ENCODE results near the gene DNAJC1. TPM values are rescaled to one million over a fixed set of nuclear protein-coding genes. Genes with fewer than 3 reads are reported as not detected.
A peak's percentile ranks its signal among the peaks of the same experiment; 100 is the strongest.

The DNAJC1 gene
- total and polyA plus RNA-seq, 5 donors from 2014 or later: 12.9 to 27.5 (median 22.7) TPM

GRCh38 chr10:21746118-21746517 is 257.4 kb downstream of the DNAJC1 start:
- H3K27me3 Mint-ChIP-seq: no peaks in the 10 kb centered on the region
- peak overlapping the region; percentile 43 to 84 (median 83) for H3K27ac Mint-ChIP-seq
- ATAC-seq (ENCODE audit: low read depth in 2 of 2): peak; percentile 50 to 72
- Histone ChIP-seq H3K9me3 (ENCODE audit: control insufficient read depth in 2 of 2, low read length in 2 of 2) (no peaks in the 10 kb centered on the region), H3K36me3 (ENCODE audit: control insufficient read depth, insufficient read depth, low read length) (peaks cover 21% of the 10 kb centered on the region), H3K27me3 (ENCODE audit: control insufficient read depth, insufficient read depth, low read length) (no peaks in the 10 kb centered on the region), H3K4me1 (ENCODE audit: control insufficient read depth, insufficient read depth, low read length, poor library complexity, severe bottlenecking) (peaks cover 22% of the 10 kb centered on the region), H3K4me3 (ENCODE audit: low read depth, low read length) (no peak overlapping the region), H3K27ac (ENCODE audit: insufficient read depth, low read length, poor library complexity, severe bottlenecking) (no peak overlapping the region)
- peaks cover 0 to 4% (median 0%) of the 10 kb centered on the region in 7 donors for H3K9me3 Mint-ChIP-seq
- peaks cover 26% of the 10 kb centered on the region for H3K36me3 Mint-ChIP-seq
- DNase-seq: peak in 2 of 3 donors; percentile 6 to 63
- H3K4me3 Mint-ChIP-seq: peak overlapping the region in 2 of 4 donors; percentile 1 to 85
- peaks cover 13 to 40% (median 24%) of the 10 kb centered on the region in 4 donors for H3K4me1 Mint-ChIP-seq

- no peak overlapping the region for H3K4me3 ChIP-seq (ENCODE audit: low read depth, low read length)
- no peak for ATAC-seq (ENCODE audit: low read depth in 2 of 2)
- Mint-ChIP-seq H3K27ac (peak overlapping the region in 1 of 3 donors; percentile 44), H3K36me3 (peaks cover 35% of the 10 kb centered on the region), H3K4me3 (peak overlapping the region in 1 of 4 donors; percentile 19), H3K4me1 (peaks cover 30 to 59% (median 41%) of the 10 kb centered on the region in 4 donors), H3K9me3 (peaks cover 0 to 4% (median 0%) of the 10 kb centered on the region in 7 donors), H3K27me3 (no peaks in the 10 kb centered on the region)
- H3K36me3 ChIP-seq (ENCODE audit: control insufficient read depth, insufficient read depth, low read length): peaks cover 26% of the 10 kb centered on the region
- no peak for DNase-seq
- no peak overlapping the region for H3K27ac ChIP-seq (ENCODE audit: insufficient read depth, low read length, poor library complexity, severe bottlenecking)
- no peaks in the 10 kb centered on the region for H3K27me3 ChIP-seq (ENCODE audit: control insufficient read depth, insufficient read depth, low read length)
- H3K4me1 ChIP-seq (ENCODE audit: control insufficient read depth, insufficient read depth, low read length, poor library complexity, severe bottlenecking): peaks cover 40% of the 10 kb centered on the region
- H3K9me3 ChIP-seq (ENCODE audit: control insufficient read depth in 2 of 2, low read length in 2 of 2): no peaks in the 10 kb centered on the region
These were observed 259.3 kb downstream of the DNAJC1 start for GRCh38 chr10:21744223-21744622.

- no peak for ATAC-seq (ENCODE audit: low read depth in 2 of 2)
- Mint-ChIP-seq H3K27ac (peak overlapping the region in 2 of 3 donors; percentile 28 to 60), H3K9me3 (peaks cover 0 to 4% (median 0%) of the 10 kb centered on the region in 7 donors), H3K36me3 (peaks cover 43% of the 10 kb centered on the region), H3K4me3 (peak overlapping the region in 1 of 4 donors; percentile 10), H3K4me1 (peaks cover 32 to 66% (median 49%) of the 10 kb centered on the region in 4 donors), H3K27me3 (no peaks in the 10 kb centered on the region)
- no peak for DNase-seq
- Histone ChIP-seq H3K9me3 (ENCODE audit: control insufficient read depth in 2 of 2, low read length in 2 of 2) (no peaks in the 10 kb centered on the region), H3K36me3 (ENCODE audit: control insufficient read depth, insufficient read depth, low read length) (peaks cover 32% of the 10 kb centered on the region), H3K4me3 (ENCODE audit: low read depth, low read length) (no peak overlapping the region), H3K27ac (ENCODE audit: insufficient read depth, low read length, poor library complexity, severe bottlenecking) (no peak overlapping the region), H3K27me3 (ENCODE audit: control insufficient read depth, insufficient read depth, low read length) (no peaks in the 10 kb centered on the region), H3K4me1 (ENCODE audit: control insufficient read depth, insufficient read depth, low read length, poor library complexity, severe bottlenecking) (peaks cover 41% of the 10 kb centered on the region)
These were observed 260.7 kb downstream of the DNAJC1 start for GRCh38 chr10:21742740-21743412.

GRCh38 chr10:21740989-21741388 is 262.5 kb downstream of the DNAJC1 start:
- H3K27ac Mint-ChIP-seq: peak overlapping the region; percentile 87 to 99 (median 92)
- Histone ChIP-seq H3K27ac (ENCODE audit: insufficient read depth, low read length, poor library complexity, severe bottlenecking) (peak overlapping the region; percentile 67), H3K9me3 (ENCODE audit: control insufficient read depth in 2 of 2, low read length in 2 of 2) (no peaks in the 10 kb centered on the region), H3K4me3 (ENCODE audit: low read depth, low read length) (peak overlapping the region; percentile 60), H3K4me1 (ENCODE audit: control insufficient read depth, insufficient read depth, low read length, poor library complexity, severe bottlenecking) (peaks cover 42% of the 10 kb centered on the region), H3K27me3 (ENCODE audit: control insufficient read depth, insufficient read depth, low read length) (no peaks in the 10 kb centered on the region), H3K36me3 (ENCODE audit: control insufficient read depth, insufficient read depth, low read length) (peaks cover 35% of the 10 kb centered on the region)
- H3K27me3 Mint-ChIP-seq: no peaks in the 10 kb centered on the region
- no peaks in the 10 kb centered on the region for H3K9me3 Mint-ChIP-seq
- peak; percentile 28 to 82 (median 69) for DNase-seq
- ATAC-seq (ENCODE audit: low read depth in 2 of 2): peak; percentile 92 to 94
- peaks cover 37 to 70% (median 55%) of the 10 kb centered on the region in 4 donors for H3K4me1 Mint-ChIP-seq
- peak overlapping the region; percentile 65 to 75 (median 70) for H3K4me3 Mint-ChIP-seq
- H3K36me3 Mint-ChIP-seq: peaks cover 53% of the 10 kb centered on the region

- Mint-ChIP-seq H3K4me1 (peaks cover 33 to 66% (median 58%) of the 10 kb centered on the region in 4 donors), H3K9me3 (no peaks in the 10 kb centered on the region), H3K4me3 (peak overlapping the region in 3 of 4 donors; percentile 1 to 45 (median 34)), H3K27me3 (no peaks in the 10 kb centered on the region), H3K27ac (peak overlapping the region; percentile 53 to 96 (median 70)), H3K36me3 (peaks cover 44% of the 10 kb centered on the region)
- H3K4me3 ChIP-seq (ENCODE audit: low read depth, low read length): no peak overlapping the region
- H3K9me3 ChIP-seq (ENCODE audit: control insufficient read depth in 2 of 2, low read length in 2 of 2): no peaks in the 10 kb centered on the region
- H3K4me1 ChIP-seq (ENCODE audit: control insufficient read depth, insufficient read depth, low read length, poor library complexity, severe bottlenecking): peaks cover 39% of the 10 kb centered on the region
- peak overlapping the region; percentile 7 for H3K27ac ChIP-seq (ENCODE audit: insufficient read depth, low read length, poor library complexity, severe bottlenecking)
- DNase-seq (peak in 1 of 3 donors; percentile 43), ATAC-seq (ENCODE audit: low read depth in 2 of 2) (no peak)
- no peaks in the 10 kb centered on the region for H3K27me3 ChIP-seq (ENCODE audit: control insufficient read depth, insufficient read depth, low read length)
- H3K36me3 ChIP-seq (ENCODE audit: control insufficient read depth, insufficient read depth, low read length): peaks cover 50% of the 10 kb centered on the region
These were observed 266.4 kb downstream of the DNAJC1 start for GRCh38 chr10:21737106-21737505.

- Mint-ChIP-seq H3K4me3 (no peak overlapping the region), H3K9me3 (no peaks in the 10 kb centered on the region), H3K36me3 (peaks cover 34% of the 10 kb centered on the region), H3K4me1 (peaks cover 12 to 32% (median 32%) of the 10 kb centered on the region in 4 donors), H3K27ac (peak overlapping the region in 1 of 3 donors; percentile 52), H3K27me3 (no peaks in the 10 kb centered on the region)
- H3K4me3 ChIP-seq (ENCODE audit: low read depth, low read length): no peak overlapping the region
- peaks cover 11% of the 10 kb centered on the region for H3K4me1 ChIP-seq (ENCODE audit: control insufficient read depth, insufficient read depth, low read length, poor library complexity, severe bottlenecking)
- no peak overlapping the region for H3K27ac ChIP-seq (ENCODE audit: insufficient read depth, low read length, poor library complexity, severe bottlenecking)
- no peaks in the 10 kb centered on the region for H3K27me3 ChIP-seq (ENCODE audit: control insufficient read depth, insufficient read depth, low read length)
- H3K36me3 ChIP-seq (ENCODE audit: control insufficient read depth, insufficient read depth, low read length): peaks cover 62% of the 10 kb centered on the region
- DNase-seq: no peak
- ATAC-seq (ENCODE audit: low read depth in 2 of 2): no peak
- H3K9me3 ChIP-seq (ENCODE audit: control insufficient read depth in 2 of 2, low read length in 2 of 2): no peaks in the 10 kb centered on the region
These were observed 269.8 kb downstream of the DNAJC1 start for GRCh38 chr10:21733710-21734109.

GRCh38 chr10:21732067-21732772 is 271.3 kb downstream of the DNAJC1 start:
- DNase-seq (peak in 1 of 3 donors; percentile 44), ATAC-seq (ENCODE audit: low read depth in 2 of 2) (peak in 1 of 2 donors; percentile 37)
- Mint-ChIP-seq H3K9me3 (no peaks in the 10 kb centered on the region), H3K4me1 (peaks cover 16 to 33% (median 33%) of the 10 kb centered on the region in 4 donors), H3K27me3 (no peaks in the 10 kb centered on the region), H3K27ac (peak overlapping the region in 2 of 3 donors; percentile 57 to 88), H3K4me3 (no peak overlapping the region), H3K36me3 (peaks cover 36% of the 10 kb centered on the region)
- H3K36me3 ChIP-seq (ENCODE audit: control insufficient read depth, insufficient read depth, low read length): peaks cover 57% of the 10 kb centered on the region
- peaks cover 12% of the 10 kb centered on the region for H3K4me1 ChIP-seq (ENCODE audit: control insufficient read depth, insufficient read depth, low read length, poor library complexity, severe bottlenecking)
- H3K9me3 ChIP-seq (ENCODE audit: control insufficient read depth in 2 of 2, low read length in 2 of 2): no peaks in the 10 kb centered on the region
- H3K4me3 ChIP-seq (ENCODE audit: low read depth, low read length): no peak overlapping the region
- no peak overlapping the region for H3K27ac ChIP-seq (ENCODE audit: insufficient read depth, low read length, poor library complexity, severe bottlenecking)
- H3K27me3 ChIP-seq (ENCODE audit: control insufficient read depth, insufficient read depth, low read length): no peaks in the 10 kb centered on the region
